Activated CD4-positive, alpha-beta T cell treated with anti-CD3 and anti-CD28 coated beads, Interleukin-2, amount 50 U/mL, for 48 hours (primary cell): Measurements from ENCODE around the gene TSPAN12.

Source experiments
- DNase-seq, 2 experiments: peaks; one replicate each; pipeline ENCODE4 v3.0.0-alpha.2; 2020

TSPAN12 gene

DNA sequence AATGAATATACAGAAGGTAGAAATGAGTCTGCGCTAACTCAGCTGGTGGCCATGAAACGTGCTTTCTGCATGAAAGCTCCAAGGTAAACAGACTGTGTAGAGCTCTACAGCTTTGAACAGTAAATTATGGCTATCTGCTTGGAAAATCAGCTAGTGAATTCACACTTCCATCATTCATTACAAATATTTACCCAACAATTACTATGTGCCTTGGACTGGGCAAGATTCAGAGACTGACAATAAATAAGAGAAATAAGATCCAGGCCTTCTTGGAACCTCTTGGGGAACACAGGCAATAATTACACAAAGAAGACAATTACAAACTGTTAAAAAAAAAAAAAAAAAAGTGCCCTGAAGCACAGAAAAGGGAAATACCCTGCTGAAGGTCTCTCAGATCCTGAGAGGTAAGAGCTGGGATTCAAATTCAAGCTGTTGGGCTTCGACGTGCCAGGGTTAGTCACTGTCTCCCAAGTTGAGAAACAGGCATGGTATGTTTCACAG, 15.8 kb downstream of the TSPAN12 start:
- DNase-seq: no peak

DNA sequence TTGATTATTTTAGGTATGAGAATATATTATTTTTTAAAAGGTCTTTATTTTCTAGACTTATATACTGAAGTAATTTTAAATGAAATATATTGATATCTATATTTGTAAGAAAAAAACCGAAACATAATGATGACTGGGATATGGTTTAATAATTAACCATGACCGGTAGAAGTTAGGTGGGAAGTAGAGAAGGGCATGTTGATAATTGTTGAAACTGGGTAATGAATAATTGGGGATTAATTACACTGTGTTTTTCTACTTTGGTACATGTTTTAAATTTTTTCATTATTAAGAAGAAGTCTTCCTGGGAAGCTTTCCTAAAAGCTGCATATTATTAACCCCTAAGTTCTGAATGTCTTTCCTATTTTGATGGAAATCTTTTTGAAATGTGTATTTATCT, 16.3 kb downstream of the TSPAN12 start:
- DNase-seq: no peak

DNA sequence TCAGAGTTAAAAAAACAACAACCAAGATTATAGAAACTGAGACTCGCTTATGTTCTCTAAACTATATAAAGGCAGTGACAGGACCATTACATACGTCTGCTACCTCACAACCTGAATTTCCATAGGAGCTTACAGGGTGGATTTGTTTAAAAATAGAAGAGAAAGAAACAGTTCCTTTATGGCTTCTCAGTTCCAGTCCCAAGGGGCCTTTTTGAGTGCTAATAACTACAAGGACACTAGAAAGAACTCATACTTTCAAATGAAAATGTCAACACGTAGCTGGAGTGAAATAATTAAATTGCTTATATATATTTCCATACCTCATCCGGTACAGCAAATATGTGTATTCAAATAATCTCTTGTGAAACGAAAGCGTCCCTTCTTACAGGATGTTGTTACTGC, 19.7 kb downstream of the TSPAN12 start:
- no peak for DNase-seq

DNA sequence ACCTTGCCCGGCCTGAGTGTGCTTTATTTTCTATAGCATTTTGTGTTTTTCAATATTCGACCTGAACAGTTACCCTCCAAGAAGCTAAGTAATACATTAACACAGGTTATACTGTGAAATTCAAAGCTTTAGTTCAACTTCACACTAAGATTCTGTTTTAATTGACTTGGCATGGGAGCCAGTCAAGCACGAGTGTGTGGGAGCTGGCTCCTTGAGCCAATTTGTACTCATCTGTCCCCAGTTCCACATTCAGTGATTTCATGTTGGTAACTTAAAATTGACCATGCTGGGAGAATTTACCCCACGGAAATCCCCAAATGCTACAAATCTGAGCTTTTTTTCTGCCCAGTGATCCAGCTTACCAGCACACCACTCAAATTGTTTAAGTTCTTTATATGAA, 20.3 kb downstream of the TSPAN12 start:
- DNase-seq: no peak

DNA sequence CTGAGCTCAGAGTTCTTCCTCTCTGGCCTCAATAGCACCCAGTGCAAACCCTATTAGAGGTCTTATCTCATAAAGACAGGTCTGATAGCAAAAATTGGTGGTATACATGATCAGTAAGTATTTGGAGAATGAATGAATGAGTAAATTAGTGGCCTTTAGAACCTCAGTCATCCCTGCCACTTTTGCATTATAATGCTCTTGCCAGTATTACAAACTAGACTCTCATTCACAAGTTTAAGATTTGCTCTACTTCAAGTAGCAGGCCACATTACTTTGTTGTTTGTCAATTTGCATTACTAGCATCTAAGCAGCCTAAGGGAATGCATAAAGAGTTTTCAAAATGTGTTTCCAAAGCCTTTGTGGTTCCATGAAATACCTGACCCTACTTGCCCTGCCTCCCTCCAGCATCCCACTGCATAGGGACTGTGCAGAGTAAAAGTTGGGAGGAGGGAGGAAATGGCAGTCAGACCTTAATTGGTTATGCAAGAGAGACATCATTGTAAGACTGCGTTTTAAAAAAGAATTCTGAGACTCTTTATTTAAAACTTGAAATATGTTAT, 21.3 kb downstream of the TSPAN12 start:
- no peak for DNase-seq

DNA sequence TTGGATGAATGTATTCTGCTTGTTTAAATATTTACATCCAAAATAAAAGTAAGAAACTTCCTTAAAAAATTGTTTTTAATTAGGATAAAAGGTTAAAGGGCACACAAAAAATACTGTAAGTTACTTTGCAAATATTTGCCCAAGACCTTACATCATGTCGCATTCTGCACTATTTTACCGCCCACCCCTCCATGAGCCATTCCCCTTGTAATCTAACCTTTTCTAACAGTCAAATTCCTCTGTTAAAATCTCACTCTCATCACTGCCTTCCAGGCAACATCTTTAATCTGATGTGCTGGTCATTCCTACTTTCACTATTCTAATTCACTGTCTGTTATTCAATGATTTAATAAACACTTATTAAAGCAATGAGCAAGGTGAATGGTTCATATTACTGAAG, 23.2 kb downstream of the TSPAN12 start:
- no peak for DNase-seq

DNA sequence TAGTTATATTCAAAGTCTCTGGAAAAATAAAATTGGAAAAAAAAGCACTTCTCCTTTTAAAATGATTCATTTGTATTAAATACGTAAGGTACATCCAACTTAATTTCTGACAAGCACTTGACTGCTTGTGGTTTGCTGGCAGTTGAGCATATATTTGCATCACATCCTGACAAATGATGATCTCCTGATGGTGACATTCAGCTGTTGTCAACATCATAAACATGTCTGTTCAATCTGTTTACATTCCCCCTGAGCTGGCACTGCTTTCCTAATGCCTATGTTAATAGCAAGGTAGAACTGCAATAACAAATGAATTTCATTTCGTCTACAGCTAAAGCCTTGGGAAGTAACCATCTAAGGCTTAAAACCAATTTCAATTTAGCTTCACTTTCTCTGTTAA, 24.4 kb downstream of the TSPAN12 start:
- no peak for DNase-seq

DNA sequence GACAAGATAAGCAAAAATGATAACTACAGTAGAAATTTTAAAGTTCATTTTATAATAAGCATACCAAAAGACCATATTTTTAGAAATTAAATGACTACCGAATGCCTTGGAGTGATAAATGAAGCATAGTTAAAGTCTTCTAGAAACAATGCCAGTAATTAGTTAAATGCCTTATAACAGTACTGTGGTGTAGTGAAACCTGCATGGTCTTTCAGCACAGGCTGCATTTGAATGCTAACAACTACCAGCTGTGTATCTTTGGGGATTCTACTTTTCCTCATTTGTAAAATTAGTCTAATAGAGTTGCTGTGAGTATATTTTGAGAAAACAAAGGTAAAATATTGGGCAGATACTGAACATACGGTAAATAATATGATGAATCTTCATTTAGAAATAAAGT, 25.1 kb downstream of the TSPAN12 start:
- no peak for DNase-seq

DNA sequence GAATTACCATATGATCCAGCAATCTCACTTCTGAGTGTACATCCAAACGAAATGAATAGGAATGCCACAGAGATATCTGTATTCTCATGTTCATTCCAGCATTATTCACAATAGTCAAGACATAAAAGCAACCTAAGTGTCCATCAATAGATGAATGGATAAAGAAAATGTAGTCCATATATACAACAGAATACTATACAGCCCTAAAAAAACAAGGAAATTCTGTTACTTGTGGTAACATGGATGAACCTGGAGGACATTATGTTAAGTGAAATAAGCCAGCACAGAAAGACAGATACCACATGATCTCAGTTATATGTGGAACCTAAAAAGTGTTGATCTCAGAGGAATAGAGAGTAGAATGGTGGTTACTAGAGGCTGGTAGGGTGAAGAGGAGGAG, 26.7 kb downstream of the TSPAN12 start:
- DNase-seq: no peak

DNA sequence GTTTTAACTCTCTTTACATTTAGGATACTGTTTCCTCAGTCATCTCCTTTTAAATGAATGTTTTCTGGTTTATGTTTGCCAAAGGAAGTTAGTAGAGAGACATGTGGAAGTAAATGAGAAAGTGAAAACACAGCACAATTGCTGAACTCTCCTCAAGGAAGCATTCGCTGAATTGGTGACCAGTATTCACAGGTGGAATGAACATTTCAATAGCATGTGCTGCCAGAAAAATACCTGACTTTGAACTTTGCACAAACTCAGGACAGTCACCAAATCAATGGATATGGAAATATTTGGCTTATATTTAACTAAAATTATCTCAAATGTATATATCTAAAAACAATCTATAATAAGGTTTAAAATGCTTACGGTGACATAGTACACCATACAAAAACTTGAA, 28.5 kb downstream of the TSPAN12 start:
- DNase-seq: no peak

DNA sequence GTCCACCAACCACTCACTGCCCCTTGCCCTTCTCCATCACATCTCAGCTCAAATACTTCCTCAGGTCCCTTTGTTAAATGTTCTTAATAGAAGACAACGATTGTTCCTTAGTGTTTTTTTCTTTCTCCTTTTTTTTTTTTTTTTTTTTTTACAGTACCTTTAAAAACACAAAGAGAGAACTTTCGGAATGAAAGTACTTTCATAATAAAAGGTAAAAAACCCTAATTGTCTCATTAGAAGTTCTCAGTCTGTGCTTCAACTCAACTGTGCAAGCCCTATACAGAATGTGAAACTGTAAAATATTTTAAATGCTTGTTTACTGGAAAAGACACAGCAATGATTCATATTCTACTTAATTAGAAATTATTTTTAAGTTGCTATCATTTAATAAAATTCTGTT, 29.4 kb downstream of the TSPAN12 start:
- DNase-seq: no peak

DNA sequence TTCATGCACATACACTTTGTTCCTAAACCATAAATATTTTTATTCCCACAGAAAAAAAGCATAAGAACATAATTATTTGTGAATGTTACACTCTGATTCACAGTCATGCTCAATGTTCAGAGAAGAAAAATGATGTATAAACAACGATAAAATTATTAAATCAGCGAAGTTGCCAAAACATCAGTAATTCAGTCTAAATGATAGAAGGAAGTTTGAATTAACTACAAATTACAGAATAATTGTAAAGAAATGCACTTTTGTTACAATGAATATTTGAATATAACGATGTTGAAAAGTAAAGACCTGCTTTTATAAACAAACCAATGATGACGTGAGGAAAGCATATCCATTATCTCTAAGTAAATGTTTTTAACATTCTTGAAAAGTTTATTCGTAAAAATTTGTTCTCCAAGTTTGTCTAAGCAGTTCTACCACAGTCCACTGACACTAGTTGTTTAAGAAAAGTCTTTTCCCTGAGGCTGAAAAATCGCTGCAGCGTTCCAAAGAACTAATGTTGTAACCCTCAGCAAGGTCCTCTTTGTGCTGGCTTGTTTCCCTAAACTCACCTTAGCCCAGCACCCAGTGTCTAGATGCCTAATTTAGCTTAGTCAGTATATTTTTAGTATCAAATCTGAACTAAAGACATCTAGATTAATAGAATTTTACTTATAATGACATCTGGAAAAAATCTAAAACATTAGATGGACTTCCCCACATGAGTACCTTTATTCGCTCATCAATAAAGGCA, 30.4 kb downstream of the TSPAN12 start:
- no peak for DNase-seq

DNA sequence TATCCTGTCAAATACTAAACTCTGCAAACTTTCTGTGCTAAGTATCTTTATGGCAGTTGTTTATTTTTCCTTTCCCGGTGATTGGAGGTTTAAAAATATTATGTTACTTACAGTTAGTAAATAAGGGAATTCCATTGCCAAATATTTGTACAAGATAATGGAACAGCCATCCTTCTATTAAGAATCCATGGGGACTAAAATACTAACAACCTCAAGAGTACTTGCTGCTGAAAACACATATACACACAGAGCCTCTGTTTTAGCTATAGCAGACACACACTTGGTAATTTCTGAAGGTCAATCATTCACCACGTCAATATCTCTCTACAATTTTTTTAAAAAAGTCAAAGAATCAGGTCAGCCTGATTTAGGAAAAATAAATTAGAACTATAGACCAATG, 32.4 kb downstream of the TSPAN12 start:
- no peak for DNase-seq

DNA sequence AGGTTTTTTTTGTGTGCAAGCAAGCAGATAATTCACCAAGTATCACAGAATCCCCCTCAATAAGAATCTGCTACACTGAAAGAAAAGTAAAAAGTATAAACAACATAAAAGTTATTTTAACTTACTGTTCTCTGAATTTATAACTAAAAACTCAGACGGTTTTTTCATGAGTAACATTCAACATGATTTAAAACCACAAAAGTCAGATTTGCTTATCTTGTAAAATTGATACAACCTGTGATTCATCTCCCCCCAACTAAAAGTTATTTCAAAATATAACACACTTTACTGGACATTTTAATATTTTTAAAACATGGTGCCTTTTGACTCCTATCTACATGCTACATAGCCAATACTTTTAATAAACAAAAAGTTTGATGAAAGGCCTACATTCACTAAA, 32.8 kb downstream of the TSPAN12 start:
- DNase-seq: no peak

DNA sequence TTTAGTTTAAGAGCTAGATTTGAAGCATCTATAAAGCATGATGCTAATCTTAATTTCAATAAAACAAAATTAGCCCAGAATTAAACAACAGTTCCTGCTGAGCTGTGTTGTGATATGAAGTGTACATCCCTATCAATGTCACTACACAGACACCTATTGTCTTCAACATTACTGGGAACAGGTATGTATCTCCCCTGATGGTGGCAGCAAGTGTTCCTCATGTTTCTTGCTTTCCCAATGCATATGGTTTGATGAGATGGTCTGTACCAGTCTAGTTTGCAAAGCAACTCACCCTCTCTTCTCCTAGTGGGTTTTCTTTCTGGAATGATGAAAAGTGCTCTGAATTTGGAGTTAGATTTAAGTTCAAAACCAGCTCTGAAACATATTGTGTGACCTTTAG, 38.1 kb downstream of the TSPAN12 start:
- no peak for DNase-seq

DNA sequence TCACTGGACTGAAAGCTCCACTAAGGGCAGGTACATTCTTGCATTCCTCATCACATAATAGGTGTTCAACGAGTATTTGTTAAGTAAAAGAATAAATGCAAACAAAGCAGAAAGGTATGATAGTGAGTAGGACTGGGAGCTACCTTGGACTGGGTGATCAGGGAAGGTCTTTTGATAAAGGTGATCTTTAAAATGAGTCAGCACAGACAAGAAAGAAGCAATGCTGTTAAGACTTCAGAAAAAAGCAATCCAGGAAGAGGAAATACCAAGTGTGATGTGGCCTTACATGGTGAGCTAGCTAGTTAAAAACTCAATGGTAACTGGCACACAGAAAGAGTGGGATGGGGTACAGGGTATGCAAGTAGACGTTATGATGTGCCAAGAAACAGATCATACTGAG, 40.1 kb downstream of the TSPAN12 start:
- DNase-seq: no peak

DNA sequence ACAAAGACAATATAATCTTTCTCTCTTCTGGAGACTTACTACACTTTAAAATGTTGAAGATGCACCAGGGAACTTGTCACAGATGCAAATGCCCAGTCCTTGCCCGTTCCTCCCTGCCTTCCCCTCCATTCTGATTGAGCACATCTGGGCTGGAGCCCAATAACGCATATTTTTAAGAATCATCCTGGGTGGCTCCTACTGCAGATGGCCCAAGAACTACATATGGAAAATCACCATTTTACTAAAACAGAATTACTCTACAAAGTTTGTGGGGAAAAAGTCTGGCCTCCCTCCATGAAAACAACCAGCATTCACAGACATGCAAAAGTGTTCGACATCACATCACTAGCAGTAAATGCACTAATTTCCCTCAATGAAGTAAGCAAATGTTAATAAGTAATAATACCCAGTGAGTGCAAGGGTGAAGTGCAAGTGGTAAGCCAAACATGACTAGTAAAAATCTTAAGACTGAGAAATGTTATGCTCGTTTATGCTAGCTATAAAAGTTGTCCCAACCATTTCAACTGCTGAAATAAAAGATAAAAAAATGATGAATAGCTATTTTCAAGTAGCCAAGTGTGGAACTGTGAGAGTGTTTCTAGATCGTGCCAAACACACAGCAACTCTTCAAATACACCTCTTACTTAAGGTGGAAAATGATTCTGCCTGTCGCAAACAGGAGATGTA, 43.5 kb downstream of the TSPAN12 start:
- no peak for DNase-seq

DNA sequence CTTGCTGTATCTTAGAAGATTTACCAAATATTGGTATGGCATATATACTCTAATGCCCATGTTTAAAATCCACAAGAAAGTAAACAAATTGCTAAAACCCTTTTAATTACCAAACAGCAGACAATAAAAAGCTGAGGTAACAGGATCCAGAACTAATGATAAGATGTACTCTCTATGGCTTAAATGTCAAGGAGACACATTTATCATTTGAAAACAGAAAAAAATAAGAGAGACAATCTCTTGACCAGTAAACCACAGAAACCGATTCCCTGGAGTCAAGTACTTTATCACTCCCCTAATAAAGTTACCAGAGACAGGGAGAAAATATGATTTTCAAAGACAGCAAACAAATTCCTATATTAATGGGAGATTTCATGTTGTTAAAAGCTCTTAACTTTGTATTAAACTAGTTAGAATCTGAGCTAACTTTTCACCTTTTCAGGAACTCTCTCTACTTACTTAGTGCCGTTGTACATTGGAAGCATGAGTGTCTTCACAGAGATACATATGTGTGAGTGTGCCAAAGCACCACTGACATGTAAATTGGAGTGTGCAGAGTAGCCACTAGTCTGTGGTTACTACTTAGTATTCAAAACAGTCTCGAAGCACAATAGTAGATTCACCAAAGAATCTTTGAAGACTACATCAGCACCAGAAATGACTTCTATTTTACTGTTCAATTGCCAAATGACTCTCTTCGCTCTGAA, 44.2 kb downstream of the TSPAN12 start:
- no peak for DNase-seq

DNA sequence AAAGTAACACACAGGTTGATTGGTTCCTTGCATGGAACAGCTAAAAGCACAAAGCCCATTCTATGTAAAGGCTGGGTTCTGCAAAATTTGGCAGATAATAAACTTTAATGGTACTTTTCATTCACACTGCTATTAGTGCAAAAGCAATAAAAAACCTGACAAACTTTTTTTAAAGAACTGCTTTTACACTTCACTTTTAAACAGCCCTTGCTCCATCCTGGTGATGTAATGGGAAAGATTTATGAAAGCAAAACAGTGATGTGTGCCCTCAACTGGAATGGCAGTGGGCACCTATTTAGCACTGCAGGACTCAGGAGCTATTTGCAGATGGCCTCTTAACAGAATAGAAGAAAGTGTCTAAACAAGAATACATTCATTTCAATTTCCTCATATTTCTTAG, 44.9 kb downstream of the TSPAN12 start:
- DNase-seq: no peak

DNA sequence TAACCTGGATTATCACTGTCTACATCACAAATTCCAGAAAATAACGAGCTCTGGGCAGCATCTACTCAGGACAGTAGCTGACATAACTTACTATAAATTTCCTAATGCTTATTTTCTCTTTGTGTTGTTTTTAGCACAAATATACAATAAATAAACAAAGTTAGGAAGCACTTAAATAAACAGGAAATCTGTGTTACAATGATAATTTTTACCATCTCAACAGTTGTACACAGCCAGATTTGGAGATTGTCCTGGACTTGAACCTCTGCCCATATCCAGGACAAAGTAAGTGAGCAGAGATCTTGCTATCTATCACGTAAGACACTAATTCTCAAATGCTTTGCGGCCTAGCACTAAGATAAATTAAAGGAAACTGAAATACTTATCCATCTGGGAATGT, 48.7 kb downstream of the TSPAN12 start:
- DNase-seq: no peak

DNA sequence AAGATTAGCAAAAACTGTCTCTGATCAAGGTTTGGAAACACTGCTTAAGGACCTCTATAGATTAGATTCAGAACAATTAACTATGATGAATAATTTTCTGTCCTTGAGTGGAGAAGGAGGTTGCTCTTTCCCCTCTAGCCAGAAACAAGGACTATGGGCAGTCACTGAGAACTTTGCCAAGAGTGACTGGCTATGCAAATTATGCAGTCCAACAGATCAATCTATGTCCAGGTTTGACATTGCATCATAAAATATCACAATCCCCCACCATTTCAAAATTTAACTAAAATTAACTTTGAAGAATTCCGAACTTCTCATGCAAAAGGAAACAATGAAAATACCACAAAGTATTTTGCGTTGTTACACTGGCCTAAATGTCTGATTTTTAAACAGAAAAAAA, 50.6 kb downstream of the TSPAN12 start:
- DNase-seq: no peak

DNA sequence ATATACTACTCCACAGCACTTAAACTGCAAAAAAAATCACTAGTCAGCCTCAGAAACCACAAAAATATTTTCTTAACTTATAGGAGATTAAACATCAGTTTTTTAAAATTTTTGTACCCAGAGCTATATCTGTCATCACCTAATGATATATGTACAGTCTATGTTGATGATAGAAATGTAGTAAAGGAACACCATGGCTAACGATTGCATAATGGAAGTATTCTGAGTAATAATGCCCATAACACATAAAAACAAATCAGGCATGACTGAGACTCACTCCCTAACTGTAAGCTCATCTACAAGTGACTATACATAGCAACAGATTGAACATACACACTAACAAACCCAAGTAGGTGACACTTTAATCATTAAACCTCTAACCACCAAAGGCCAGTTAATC, 51.3 kb downstream of the TSPAN12 start:
- DNase-seq: no peak

DNA sequence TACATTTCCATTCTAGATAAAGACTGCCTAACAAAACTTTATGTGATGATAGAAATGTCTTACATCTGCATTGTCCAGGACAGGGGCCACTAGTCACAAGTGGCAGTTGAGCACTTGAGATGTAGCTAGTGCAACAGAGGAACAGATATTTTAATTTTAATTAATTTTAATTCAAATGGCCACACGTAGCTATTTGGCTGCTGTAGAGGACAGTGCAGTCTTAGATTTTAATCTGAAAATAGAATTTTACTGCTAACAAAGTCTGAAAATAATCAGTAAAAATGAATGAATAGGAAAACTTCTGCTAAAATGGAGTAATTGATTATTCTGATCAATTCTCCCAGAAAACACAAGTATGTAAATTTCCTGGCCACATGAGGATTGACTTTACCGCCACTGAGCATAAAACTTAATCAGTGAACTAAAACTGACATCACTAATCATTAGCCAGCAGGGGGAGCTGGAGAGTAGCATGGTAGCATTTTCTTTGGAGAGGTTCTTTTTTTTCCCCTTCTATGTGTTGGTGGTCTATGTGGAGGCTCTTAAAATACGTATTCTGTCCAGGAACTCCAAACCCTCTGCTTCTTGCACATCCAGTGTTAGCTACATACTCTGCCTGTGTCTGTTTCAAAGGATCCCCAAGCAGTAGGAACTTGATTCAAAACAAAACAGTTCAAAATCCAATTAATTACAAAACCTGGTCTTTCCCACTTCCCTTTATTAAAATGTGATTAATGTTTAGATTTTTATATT, 52.1 kb downstream of the TSPAN12 start:
- peak; percentile 32 to 53 for DNase-seq
